Lower lobe of right lung (tissue), 2 donors: ENCODE measurements around the gene PSMC3IP. TPM values are rescaled to one million over a fixed set of nuclear protein-coding genes. Genes with fewer than 3 reads are reported as not detected.
"Not testable (repeated sequence)": the region's sequence is repeated elsewhere in the genome, so short reads cannot be mapped to it uniquely, and the experiment has no call there.

Experiments
- ATAC-seq, 2 donors: fragments of 200-7000 bp; cut with Tn5 transposase; one replicate each; pipeline ENCODE4 v1.9.1; 2020 to 2022; ENCODE audit warnings: mild to moderate bottlenecking in 2 of 2, moderate library complexity in 2 of 2
- DNase-seq: peaks from one replicate; pipeline ENCODE4 v3.0.0-alpha.2; 2020
- H3K27ac ChIP-seq: fragments of 200-600 bp; one replicate; pipeline ENCODE4 v1.8.0; 2022
- H3K27me3 ChIP-seq: fragments of 200-600 bp; one replicate; pipeline ENCODE4 v1.8.0; 2022; ENCODE audit warnings: low read depth
- H3K36me3 ChIP-seq: fragments of 200-600 bp; one replicate; pipeline ENCODE4 v1.8.0; 2022; ENCODE audit warnings: mild to moderate bottlenecking
- H3K4me1 ChIP-seq: fragments of 200-600 bp; one replicate; pipeline ENCODE4 v1.8.0; 2022
- H3K4me3 ChIP-seq: fragments of 200-600 bp; one replicate; pipeline ENCODE4 v1.8.0; 2022; ENCODE audit warnings: mild to moderate bottlenecking
- H3K9me3 ChIP-seq: fragments of 200-600 bp; one replicate; pipeline ENCODE4 v1.8.0; 2022
- intact Hi-C: fragments of 100-400 bp; cut with DNase I; formaldehyde crosslinking; loops from one replicate; pipeline ENCODE4 v1.11.0; 2022
- total RNA-seq: library from RNA; stranded (reverse); fragmentation: NEBNext Ultra II Directional; extraction: Animal tissue kit (Norgen Biotek cat#: 25700); gene quantifications from one replicate; pipeline ENCODE4 v1.2.1, GENCODE V29; 2021
- TF ChIP-seq, protein P1 (sequence below): fragments of 200-600 bp; IDR thresholded peaks from one replicate; pipeline ENCODE4 v1.8.0; 2022; ENCODE audit warnings: antibody characterized with exemption, mild to moderate bottlenecking
- donor health status: DM: no; HTN: yes; CAD: no; lungs with severe emphysema.

Gene PSMC3IP
- total RNA-seq, 1 donor from 2014 or later: 4.8 TPM

DNA sequence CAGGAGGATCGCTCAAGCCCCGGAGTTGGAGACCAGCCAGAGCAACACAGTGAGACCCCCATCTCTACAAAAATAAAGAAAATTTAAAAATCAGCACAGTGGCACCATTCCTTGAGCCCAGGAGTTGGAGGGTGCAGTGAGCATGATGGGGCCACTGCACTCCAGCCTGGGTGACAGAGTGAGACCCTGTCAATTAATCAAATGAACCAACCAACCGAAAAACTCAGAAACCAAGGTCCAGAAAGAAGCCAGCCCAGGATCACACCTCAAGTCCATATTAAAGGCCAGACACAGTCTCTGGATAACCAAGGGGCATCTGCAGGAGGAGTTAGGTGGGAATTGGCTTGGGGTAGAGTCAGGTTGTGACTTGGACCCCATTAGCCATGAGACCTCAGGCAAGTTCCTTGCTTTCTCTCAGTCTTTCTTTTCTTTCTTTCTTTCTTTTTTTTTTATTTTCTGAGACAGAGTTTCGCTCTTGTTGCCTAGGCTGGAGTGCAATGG is 22.4 kb downstream of the PSMC3IP start:
- H3K9me3 ChIP-seq: no peaks in the 10 kb centered on the region
- peak overlapping the region; percentile 96 for H3K27ac ChIP-seq
- intact Hi-C loops: no loop called here
- TF ChIP-seq, protein P1, sequence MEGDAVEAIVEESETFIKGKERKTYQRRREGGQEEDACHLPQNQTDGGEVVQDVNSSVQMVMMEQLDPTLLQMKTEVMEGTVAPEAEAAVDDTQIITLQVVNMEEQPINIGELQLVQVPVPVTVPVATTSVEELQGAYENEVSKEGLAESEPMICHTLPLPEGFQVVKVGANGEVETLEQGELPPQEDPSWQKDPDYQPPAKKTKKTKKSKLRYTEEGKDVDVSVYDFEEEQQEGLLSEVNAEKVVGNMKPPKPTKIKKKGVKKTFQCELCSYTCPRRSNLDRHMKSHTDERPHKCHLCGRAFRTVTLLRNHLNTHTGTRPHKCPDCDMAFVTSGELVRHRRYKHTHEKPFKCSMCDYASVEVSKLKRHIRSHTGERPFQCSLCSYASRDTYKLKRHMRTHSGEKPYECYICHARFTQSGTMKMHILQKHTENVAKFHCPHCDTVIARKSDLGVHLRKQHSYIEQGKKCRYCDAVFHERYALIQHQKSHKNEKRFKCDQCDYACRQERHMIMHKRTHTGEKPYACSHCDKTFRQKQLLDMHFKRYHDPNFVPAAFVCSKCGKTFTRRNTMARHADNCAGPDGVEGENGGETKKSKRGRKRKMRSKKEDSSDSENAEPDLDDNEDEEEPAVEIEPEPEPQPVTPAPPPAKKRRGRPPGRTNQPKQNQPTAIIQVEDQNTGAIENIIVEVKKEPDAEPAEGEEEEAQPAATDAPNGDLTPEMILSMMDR: no peak
- no peak for DNase-seq
- peaks cover 5% of the 10 kb centered on the region for H3K36me3 ChIP-seq
- H3K4me3 ChIP-seq: peak overlapping the region; percentile 89
- ATAC-seq: no peak
- H3K4me1 ChIP-seq: peaks cover 26% of the 10 kb centered on the region
- H3K27me3 ChIP-seq: no peaks in the 10 kb centered on the region

DNA sequence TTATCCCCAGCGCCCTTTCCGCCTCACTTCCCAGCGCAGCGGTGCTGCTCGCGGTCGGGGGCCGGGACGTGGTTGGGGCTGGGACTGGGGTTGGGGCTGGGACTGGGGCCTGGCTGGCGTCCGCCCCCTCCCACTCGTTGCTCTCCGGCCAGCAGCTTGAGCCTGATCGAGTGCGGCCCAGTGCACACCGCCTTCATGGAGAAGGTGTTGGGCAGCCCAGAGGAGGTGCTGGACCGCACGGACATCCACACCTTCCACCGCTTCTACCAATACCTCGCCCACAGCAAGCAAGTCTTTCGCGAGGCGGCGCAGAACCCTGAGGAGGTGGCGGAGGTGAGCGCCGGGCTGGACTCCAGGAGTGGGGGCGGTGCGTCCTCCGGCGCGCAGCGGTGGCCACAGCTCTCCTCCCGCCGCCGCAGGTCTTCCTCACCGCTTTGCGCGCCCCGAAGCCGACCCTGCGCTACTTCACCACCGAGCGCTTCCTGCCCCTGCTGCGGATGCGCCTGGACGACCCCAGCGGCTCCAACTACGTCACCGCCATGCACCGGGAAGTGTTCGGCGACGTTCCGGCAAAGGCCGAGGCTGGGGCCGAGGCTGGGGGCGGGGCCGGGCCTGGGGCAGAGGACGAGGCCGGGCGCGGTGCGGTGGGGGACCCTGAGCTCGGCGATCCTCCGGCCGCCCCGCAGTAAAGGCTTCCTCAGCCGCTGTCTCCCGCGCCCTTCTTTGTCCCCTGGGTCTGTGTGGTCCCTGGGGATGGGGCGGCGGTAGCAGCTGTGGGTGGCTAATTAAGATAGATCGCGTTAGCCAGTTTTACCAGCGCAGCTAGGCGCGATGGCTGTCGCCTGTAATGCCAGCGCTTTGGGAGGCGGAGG is 23.0 kb downstream of the PSMC3IP start:
- Histone ChIP-seq H3K27ac (peak overlapping the region; percentile 96), H3K4me1 (peaks cover 20% of the 10 kb centered on the region), H3K36me3 (peaks cover 5% of the 10 kb centered on the region), H3K9me3 (no peaks in the 10 kb centered on the region), H3K27me3 (no peaks in the 10 kb centered on the region), H3K4me3 (peak overlapping the region; percentile 89)
- ATAC-seq: peak; percentile 95 to 96
- TF ChIP-seq, protein P1: no peak
- DNase-seq: peak; percentile 89
- intact Hi-C loops: no loop called here

DNA sequence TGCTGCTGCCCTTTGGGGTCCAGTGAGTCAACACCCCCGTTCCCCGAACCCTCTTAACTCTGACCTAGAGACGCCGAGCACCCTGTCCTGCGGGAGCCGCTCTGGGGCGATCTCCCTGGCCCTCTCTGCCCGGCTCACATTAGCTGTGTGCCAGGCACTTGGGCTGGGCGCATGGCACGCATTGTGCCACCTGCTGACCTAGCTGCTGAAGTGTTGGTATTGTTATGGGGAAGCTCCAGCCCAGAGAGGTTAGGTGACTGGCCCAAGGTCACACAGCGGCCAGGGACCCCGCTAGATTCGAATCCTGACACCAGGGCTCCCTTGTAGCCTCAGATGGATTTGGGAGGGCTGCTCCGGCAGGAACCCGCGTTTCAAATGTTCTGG is 23.7 kb downstream of the PSMC3IP start:
- no peak for DNase-seq
- peak overlapping the region; percentile 96 for H3K27ac ChIP-seq

DNA sequence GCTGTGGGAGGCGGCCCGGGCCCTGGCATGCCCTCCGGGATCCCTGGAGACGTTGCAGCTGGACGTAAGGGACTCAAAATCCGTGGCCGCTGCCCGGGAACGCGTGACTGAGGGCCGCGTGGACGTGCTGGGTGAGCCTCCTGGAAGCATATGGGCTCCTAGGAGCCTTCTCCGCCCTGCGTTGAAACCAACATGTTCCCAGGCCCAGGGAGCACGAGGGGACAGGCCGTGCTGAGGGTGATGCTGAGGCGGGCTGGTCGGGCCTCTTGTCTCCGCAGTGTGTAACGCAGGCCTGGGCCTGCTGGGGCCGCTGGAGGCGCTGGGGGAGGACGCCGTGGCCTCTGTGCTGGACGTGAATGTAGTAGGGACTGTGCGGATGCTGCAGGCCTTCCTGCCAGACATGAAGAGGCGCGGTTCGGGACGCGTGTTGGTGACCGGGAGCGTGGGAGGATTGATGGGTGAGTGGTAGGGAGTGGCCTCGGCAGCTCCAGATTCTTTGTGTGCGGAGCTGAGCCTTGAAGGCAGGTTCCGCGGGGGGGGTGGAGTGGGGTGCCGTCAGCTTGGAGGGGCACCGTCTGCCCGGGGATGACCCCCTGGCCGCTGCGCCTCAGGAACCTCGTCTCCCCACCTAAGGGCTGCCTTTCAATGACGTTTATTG is 24.2 kb downstream of the PSMC3IP start:
- Histone ChIP-seq H3K4me1 (peaks cover 23% of the 10 kb centered on the region), H3K36me3 (peaks cover 5% of the 10 kb centered on the region), H3K27me3 (no peaks in the 10 kb centered on the region), H3K9me3 (no peaks in the 10 kb centered on the region), H3K27ac (peak overlapping the region; percentile 96), H3K4me3 (peak overlapping the region; percentile 89)
- intact Hi-C loops: no loop called here
- DNase-seq (no peak), ATAC-seq (no peak)
- TF ChIP-seq, protein P1: no peak

More for the DNA sequence above, 23.7 kb downstream of the PSMC3IP start:
- TF ChIP-seq, protein P1: no peak
- intact Hi-C loops: no loop called here
- peaks cover 19% of the 10 kb centered on the region for H3K4me1 ChIP-seq
- no peaks in the 10 kb centered on the region for H3K27me3 ChIP-seq
- no peaks in the 10 kb centered on the region for H3K9me3 ChIP-seq
- peaks cover 5% of the 10 kb centered on the region for H3K36me3 ChIP-seq
- peak; percentile 47 to 52 for ATAC-seq
- peak overlapping the region; percentile 89 for H3K4me3 ChIP-seq

- H3K36me3 ChIP-seq, H3K9me3 ChIP-seq, DNase-seq, ATAC-seq, intact Hi-C loops, H3K27me3 ChIP-seq: not testable (repeated sequence)
- peak within 1 kb of the TSS; percentile 89 for H3K4me3 ChIP-seq
- peaks cover 23% of the 10 kb centered on the region for H3K4me1 ChIP-seq
- H3K27ac ChIP-seq: peak within 1 kb of the TSS; percentile 96
These were observed 24.8 kb downstream of the PSMC3IP start, which contains the start of gene HSD17B1 for GRCh38 chr17:42552736-42553135. TSS of gene HSD17B1 (plus strand) at chr17:42552923. CDS start at chr17:42552934, 11 bp downstream.
